ENCODE results near the gene NARF.

Gene NARF

GRCh38 chr17:82477934-82478333 is 19.4 kb downstream of the NARF start:
- Histone ChIP-seq H3K36me3 (ENCODE audit: control insufficient read depth, low read length) (peaks cover 65% of the 10 kb centered on the region), H3K79me2 (ENCODE audit: control insufficient read depth, low read length) (no peaks in the 10 kb centered on the region), H3K27ac (ENCODE audit: low read depth, low read length) (no peak overlapping the region), H3K4me3 (ENCODE audit: low read length) (no peak overlapping the region), H4K20me1 (ENCODE audit: control insufficient read depth, insufficient read depth, low read depth, low read length) (no peaks in the 10 kb centered on the region), H3K4me1 (ENCODE audit: control insufficient read depth, low read length) (no peaks in the 10 kb centered on the region), H3K27me3 (ENCODE audit: control insufficient read depth, low read length) (no peaks in the 10 kb centered on the region), H3K9me2 (replicated peaks; ENCODE audit: control insufficient read depth, low read length) (no peaks in the 10 kb centered on the region), H3F3A (ENCODE audit: control insufficient read depth, insufficient read depth) (no peaks in the 10 kb centered on the region), H3K4me2 (ENCODE audit: low read length) (no peak overlapping the region), H3K9me3 (ENCODE audit: control insufficient read depth, insufficient read depth, low read length) (no peaks in the 10 kb centered on the region)
- no peak for TF ChIP-seq EZH2phosphoT487 (IDR thresholded peaks at IDR 0.05; ENCODE audit: borderline replicate concordance, low read length)
- TF ChIP-seq, protein P1, sequence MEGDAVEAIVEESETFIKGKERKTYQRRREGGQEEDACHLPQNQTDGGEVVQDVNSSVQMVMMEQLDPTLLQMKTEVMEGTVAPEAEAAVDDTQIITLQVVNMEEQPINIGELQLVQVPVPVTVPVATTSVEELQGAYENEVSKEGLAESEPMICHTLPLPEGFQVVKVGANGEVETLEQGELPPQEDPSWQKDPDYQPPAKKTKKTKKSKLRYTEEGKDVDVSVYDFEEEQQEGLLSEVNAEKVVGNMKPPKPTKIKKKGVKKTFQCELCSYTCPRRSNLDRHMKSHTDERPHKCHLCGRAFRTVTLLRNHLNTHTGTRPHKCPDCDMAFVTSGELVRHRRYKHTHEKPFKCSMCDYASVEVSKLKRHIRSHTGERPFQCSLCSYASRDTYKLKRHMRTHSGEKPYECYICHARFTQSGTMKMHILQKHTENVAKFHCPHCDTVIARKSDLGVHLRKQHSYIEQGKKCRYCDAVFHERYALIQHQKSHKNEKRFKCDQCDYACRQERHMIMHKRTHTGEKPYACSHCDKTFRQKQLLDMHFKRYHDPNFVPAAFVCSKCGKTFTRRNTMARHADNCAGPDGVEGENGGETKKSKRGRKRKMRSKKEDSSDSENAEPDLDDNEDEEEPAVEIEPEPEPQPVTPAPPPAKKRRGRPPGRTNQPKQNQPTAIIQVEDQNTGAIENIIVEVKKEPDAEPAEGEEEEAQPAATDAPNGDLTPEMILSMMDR (IDR thresholded peaks at IDR 0.05; ENCODE audit: low read depth, low read length, poor library complexity, severe bottlenecking): no peak

- no peaks in the 10 kb centered on the region for H4K20me1 ChIP-seq (ENCODE audit: control insufficient read depth, insufficient read depth, low read depth, low read length)
- H3K27me3 ChIP-seq (ENCODE audit: control insufficient read depth, low read length): no peaks in the 10 kb centered on the region
- no peak overlapping the region for H3K4me3 ChIP-seq (ENCODE audit: low read length)
- H3K27ac ChIP-seq (ENCODE audit: low read depth, low read length): no peak overlapping the region
- H3F3A ChIP-seq (ENCODE audit: control insufficient read depth, insufficient read depth): no peaks in the 10 kb centered on the region
- H3K9me3 ChIP-seq (ENCODE audit: control insufficient read depth, insufficient read depth, low read length): no peaks in the 10 kb centered on the region
- no peaks in the 10 kb centered on the region for H3K4me1 ChIP-seq (ENCODE audit: control insufficient read depth, low read length)
- TF ChIP-seq, protein P1 (IDR thresholded peaks at IDR 0.05; ENCODE audit: low read depth, low read length, poor library complexity, severe bottlenecking): no peak
- no peak for TF ChIP-seq EZH2phosphoT487 (IDR thresholded peaks at IDR 0.05; ENCODE audit: borderline replicate concordance, low read length)
- H3K4me2 ChIP-seq (ENCODE audit: low read length): no peak overlapping the region
- H3K79me2 ChIP-seq (ENCODE audit: control insufficient read depth, low read length): no peaks in the 10 kb centered on the region
- no peaks in the 10 kb centered on the region for H3K9me2 ChIP-seq (replicated peaks; ENCODE audit: control insufficient read depth, low read length)
- peaks cover 72% of the 10 kb centered on the region for H3K36me3 ChIP-seq (ENCODE audit: control insufficient read depth, low read length)
These were observed 21.1 kb downstream of the NARF start for GRCh38 chr17:82479602-82480001.

DNA sequence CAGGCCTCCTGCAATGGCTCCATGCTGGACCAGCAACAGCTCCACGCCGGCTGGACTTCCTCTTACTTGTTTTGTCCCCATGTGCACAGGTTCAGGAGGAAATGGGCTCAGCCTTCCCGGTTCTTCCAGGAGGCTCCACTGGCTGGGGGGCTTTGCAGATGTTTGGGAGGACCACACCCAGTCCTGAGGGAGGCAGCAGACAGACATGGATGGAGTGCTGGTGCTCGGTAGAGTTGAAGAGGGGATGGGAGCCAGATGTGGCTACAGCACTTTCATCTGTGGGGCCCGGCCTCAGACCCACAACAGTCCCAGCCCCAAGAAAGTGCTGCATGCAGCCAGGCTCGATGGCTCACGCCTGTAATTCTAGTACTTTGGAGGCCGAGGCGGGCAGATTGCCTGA is 21.8 kb downstream of the NARF start:
- H3K79me2 ChIP-seq (ENCODE audit: control insufficient read depth, low read length): no peaks in the 10 kb centered on the region
- no peaks in the 10 kb centered on the region for H3K27me3 ChIP-seq (ENCODE audit: control insufficient read depth, low read length)
- TF ChIP-seq, protein P1 (IDR thresholded peaks at IDR 0.05; ENCODE audit: low read depth, low read length, poor library complexity, severe bottlenecking): no peak
- TF ChIP-seq EZH2phosphoT487 (IDR thresholded peaks at IDR 0.05; ENCODE audit: borderline replicate concordance, low read length): no peak
- no peaks in the 10 kb centered on the region for H3K9me2 ChIP-seq (replicated peaks; ENCODE audit: control insufficient read depth, low read length)
- H4K20me1 ChIP-seq (ENCODE audit: control insufficient read depth, insufficient read depth, low read depth, low read length): no peaks in the 10 kb centered on the region
- peaks cover 71% of the 10 kb centered on the region for H3K36me3 ChIP-seq (ENCODE audit: control insufficient read depth, low read length)
- H3K4me2 ChIP-seq (ENCODE audit: low read length): no peak overlapping the region
- H3K4me1 ChIP-seq (ENCODE audit: control insufficient read depth, low read length): no peaks in the 10 kb centered on the region
- no peaks in the 10 kb centered on the region for H3K9me3 ChIP-seq (ENCODE audit: control insufficient read depth, insufficient read depth, low read length)
- no peak overlapping the region for H3K27ac ChIP-seq (ENCODE audit: low read depth, low read length)
- H3F3A ChIP-seq (ENCODE audit: control insufficient read depth, insufficient read depth): no peaks in the 10 kb centered on the region
- H3K4me3 ChIP-seq (ENCODE audit: low read length): no peak overlapping the region

Data from DOHH2 (cell line).